GM19467 (cell line): Measurements from ENCODE around the gene SBF1.
"Not testable (repeated sequence)": the region's sequence is repeated elsewhere in the genome, so short reads cannot be mapped to it uniquely, and the experiment has no call there.

Experiments
- ATAC-seq: cut with Tn5 transposase; IDR thresholded peaks from one replicate; pipeline ENCODE4 v1.9.1; 2021; ENCODE audit warnings: mild to moderate bottlenecking, moderate library complexity; ENCODE audit not compliant: unreplicated experiment

SBF1 gene, protein sequence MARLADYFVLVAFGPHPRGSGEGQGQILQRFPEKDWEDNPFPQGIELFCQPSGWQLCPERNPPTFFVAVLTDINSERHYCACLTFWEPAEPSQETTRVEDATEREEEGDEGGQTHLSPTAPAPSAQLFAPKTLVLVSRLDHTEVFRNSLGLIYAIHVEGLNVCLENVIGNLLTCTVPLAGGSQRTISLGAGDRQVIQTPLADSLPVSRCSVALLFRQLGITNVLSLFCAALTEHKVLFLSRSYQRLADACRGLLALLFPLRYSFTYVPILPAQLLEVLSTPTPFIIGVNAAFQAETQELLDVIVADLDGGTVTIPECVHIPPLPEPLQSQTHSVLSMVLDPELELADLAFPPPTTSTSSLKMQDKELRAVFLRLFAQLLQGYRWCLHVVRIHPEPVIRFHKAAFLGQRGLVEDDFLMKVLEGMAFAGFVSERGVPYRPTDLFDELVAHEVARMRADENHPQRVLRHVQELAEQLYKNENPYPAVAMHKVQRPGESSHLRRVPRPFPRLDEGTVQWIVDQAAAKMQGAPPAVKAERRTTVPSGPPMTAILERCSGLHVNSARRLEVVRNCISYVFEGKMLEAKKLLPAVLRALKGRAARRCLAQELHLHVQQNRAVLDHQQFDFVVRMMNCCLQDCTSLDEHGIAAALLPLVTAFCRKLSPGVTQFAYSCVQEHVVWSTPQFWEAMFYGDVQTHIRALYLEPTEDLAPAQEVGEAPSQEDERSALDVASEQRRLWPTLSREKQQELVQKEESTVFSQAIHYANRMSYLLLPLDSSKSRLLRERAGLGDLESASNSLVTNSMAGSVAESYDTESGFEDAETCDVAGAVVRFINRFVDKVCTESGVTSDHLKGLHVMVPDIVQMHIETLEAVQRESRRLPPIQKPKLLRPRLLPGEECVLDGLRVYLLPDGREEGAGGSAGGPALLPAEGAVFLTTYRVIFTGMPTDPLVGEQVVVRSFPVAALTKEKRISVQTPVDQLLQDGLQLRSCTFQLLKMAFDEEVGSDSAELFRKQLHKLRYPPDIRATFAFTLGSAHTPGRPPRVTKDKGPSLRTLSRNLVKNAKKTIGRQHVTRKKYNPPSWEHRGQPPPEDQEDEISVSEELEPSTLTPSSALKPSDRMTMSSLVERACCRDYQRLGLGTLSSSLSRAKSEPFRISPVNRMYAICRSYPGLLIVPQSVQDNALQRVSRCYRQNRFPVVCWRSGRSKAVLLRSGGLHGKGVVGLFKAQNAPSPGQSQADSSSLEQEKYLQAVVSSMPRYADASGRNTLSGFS (N-terminal part only)

DNA sequence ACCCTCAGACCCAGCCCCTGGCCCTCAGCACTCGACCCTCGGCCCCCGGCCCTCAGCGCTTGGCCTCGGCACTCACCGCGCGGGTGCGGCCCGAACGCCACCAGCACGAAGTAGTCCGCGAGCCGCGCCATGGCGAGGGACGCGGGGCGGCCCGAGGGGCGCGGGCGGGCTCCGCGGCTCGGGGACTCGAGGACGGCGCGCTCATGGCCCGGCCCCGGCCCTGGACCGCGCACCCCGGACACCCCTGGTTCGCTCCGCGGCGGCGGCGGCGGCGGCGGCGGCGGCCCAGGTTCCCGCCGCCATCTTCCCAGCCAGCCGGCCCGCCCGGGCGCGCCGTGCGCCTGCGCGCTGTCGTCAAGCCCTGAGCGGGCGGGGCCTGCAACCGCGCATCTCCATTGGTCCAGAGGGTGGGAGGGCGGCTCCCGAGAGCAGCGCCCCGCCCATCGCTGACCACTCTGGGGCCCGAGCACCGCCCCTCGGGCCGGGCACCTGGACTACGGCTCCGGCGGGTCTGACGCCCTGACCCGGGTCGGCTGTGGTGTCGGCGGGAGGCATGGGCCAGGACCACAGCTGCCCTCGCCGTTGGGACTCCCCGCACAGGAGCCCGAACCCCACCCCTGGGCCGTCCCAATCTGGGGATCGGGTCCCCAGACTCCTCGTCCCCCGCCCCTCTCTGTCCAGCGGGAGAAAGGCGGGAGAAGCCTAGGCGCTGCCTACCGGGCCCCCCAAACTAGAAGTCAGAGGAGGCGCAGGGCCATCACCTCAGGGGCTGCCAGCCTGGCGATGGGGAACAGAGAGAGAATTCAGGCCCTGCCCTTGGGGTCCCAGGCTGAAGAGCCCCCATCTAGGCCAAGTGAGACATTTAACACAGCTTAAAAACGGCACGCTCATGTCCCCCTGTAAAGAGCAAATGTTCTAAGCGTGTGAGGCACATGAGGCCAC, at the start of gene SBF1:
SBF1 (minus strand) TSS at position 326 of the 942 bp plus-strand sequence; CDS start at position 131, 195 bp downstream.
- ATAC-seq, result peak; percentile 57

DNA sequence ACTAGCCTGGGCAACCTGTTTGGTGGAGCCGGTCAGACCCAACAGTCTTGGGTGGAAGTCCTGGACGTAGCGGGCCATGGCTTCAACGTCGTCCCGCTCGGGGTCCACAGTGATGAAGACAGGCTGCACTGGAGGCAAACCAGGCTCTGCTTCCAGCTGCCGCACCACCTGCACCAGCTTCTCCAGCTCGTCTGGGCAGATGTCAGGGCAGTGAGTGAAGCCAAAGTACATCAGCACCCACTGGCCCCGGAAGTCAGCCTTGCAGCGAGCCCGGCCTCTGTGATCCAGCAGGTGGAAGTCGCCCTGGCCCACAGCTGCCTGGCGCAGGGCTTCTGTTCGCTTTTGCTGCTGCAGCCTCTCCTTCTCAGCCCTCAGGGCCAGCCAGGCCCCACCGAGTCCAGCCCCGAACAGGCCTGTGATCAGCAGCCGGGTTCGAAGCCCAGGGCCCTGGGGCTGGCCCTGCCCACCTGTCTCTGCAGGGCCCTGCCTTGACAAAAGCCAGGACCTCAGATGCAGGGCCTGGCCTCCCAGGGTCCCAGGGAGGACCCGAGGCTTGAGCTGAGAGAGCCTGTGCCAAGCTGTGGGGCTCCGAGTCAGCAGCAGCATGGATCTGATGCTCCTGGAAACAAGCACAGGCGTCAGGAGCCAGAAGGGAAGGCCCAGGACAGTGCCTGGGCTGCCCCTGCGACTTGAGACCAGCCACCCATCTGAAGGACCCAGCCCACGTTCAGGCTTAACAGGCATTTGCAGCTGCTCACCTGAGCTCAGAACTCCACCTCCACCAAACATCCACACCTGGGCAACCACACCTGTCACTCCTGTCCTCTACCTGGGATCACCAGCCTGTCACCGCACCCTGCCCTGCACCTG, 49.2 kb upstream of the SBF1 start:
- ATAC-seq, result no peak

DNA sequence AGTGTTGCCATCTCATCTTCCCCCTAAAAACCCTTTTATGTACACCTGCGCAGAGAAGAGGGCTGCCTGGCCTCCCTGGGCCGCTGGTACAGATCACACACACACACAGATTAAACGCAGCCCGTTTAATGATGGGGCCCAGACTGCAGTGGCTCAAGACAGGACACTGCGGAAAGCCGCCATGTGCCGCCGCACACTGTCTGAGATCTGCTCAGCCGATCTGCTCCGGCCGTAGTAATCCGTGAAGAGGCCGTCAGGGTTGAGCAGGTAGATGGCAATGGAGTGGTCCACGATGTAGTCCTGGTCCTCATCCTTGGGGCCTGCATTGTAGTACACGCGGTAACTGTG, 48.6 kb upstream of the SBF1 start:
- ATAC-seq, result no peak

DNA sequence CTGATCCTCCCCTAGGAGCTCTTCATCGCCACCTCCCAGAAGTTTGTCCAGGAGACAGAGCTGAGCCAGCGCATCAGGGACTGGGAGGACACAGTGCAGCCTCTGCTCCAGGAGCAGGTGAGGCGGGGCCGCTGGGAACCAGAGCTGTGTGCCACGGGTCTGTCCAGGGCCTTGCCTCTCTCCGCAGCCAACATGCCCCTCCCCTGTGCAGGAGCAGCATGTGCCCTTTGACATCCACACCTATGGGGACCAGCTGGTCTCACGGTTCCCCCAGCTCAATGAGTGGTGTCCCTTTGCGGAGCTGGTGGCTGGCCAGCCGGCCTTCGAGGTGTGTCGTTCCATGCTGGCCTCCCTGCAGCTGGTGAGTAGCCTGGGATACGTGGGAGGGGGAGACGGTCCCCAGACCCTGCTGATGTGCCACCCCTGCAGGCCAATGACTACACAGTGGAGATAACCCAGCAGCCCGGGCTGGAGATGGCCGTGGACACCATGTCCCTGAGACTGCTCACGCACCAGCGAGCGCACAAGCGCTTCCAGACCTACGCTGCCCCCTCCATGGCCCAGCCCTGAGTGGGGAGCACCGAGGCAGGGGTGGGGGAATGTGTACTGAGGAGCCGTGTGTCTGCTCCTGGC, 48.1 kb upstream of the SBF1 start:
- no peak for ATAC-seq

DNA sequence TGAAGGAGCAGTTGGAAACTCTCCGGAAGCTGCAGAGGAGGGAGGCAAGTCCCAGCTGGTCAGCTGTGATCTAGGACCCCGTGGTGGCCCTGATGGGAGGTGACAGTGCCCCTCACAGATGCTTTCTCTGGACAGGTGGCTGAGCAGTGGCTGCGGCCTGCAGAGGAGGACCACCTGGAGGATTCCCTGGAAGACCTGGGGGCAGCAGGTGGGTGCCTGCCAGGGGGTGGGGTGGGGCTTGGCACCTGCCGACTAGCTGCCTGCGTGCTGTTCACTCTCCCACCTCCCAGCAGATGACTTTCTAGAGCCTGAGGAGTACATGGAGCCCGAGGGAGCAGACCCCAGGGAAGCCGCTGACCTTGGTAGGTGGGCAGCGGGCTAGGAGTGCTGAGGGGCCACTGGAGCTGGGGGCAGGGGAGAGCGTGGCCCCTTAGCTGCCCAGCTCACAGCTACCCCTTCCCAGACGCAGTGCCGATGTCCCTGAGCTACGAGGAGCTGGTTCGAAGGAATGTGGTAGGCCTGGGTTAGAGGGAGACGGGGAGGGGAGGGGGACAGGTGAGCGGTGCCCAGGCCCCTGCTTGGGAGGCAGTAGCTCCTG, 47.5 kb upstream of the SBF1 start:
- no peak for ATAC-seq

DNA sequence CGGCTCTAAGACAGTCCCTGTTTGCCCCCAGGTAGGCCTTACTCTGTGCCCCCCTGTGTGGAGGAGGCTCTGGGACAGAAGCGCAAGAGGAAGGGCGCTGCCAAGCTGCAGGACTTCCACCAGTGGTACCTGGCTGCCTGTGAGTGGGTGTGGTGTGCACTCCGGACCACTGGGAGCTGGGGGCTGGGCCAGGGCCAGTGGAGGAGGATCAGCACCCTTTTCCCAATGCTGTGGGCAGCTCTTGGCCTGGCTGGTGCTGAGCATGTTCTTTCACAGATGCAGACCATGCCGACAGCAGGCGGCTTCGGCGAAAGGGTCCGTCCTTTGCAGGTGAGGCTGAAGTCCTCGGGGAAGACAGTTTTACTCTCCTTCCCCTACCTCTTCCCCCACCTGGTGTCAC, 46.9 kb upstream of the SBF1 start:
- no peak for ATAC-seq

DNA sequence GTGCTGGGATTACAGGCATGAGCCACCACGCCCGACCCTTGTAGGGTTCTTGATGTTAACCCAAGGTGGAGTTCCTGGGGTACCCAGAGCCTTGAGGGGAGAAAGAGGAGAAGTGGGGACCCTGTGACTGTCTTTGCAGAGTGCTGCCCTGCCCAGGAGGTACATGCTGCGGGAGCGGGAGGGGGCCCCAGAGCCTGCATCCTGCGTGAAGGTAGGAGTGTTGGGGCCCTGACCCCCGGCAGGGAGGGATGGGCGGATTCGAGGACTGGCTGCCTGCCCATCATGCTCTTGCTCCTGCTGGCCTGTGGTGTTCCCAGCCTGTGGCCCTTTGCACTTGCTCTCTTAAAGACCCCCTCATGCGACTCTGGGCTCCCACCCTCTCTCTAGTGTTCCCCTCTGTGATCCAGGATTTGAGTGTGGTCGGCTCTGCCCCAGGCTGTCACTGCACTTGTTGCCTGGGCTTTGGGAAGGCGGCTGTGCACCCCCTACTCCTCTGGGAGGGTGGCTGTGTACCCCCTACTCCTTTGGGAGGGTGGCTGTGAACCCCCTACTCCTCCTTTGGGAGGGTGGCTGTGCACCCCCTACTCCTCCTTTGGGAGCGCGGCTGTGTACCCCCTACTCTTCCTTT, 46.1 kb upstream of the SBF1 start:
- ATAC-seq, result no peak

DNA sequence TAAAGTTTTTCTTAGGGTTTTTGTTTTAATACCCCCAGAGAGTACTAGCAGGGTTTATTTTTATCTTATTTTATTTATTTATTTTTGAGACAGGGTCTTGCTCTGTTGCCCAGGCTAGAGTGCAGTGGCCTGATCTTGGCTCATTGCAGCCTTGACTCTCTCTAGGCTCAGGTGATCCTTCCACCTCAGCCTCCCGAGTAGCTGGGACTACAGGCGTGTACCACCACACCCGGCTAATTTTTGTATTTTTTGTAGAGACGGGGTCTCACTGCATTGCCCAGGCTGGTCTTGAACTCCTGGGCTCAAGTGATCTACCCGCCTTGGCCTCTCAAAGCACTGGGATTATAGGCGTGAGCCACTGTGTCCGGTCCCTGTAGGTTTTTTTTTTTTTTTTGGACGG, 45.3 kb upstream of the SBF1 start:
- ATAC-seq, result not testable (repeated sequence)

DNA sequence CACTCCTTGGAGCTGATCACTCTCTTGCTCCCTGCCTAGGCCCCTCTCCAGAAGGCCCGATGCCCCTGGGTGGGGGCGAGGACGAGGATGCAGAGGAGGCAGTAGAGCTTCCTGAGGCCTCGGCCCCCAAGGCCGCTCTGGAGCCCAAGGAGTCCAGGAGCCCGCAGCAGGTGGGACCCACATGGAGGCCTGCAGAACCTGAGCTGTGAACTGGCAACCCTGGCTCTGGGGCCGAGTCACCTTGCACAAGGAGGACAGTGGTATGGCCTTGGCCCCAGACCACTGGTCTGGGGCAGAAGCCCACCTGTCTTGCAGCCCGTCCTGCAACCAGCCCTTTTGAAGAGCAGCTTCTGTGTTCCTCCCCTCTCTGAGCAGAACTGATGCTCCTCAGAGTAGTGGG, 44.3 kb upstream of the SBF1 start:
- ATAC-seq, result no peak

DNA sequence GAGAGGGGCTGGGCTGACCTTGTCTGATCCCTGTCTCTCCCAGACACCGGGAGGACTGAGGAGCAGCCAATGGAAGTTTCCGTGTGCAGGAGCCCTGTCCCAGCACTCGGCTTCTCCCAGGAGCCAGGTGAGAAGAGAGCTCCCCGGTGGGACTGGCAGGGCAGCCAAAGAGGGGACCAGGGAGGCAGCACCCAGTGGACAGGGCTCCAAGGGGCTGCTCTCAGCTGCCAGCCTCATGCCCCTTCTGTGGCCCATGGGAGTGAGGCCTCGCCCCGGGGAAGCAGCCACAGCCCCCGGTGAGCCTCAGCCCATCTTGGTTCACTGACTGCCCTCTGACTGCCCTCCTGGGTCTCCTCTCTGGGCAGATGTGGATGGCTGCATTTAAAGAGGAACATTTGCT, 43.8 kb upstream of the SBF1 start:
- no peak for ATAC-seq

DNA sequence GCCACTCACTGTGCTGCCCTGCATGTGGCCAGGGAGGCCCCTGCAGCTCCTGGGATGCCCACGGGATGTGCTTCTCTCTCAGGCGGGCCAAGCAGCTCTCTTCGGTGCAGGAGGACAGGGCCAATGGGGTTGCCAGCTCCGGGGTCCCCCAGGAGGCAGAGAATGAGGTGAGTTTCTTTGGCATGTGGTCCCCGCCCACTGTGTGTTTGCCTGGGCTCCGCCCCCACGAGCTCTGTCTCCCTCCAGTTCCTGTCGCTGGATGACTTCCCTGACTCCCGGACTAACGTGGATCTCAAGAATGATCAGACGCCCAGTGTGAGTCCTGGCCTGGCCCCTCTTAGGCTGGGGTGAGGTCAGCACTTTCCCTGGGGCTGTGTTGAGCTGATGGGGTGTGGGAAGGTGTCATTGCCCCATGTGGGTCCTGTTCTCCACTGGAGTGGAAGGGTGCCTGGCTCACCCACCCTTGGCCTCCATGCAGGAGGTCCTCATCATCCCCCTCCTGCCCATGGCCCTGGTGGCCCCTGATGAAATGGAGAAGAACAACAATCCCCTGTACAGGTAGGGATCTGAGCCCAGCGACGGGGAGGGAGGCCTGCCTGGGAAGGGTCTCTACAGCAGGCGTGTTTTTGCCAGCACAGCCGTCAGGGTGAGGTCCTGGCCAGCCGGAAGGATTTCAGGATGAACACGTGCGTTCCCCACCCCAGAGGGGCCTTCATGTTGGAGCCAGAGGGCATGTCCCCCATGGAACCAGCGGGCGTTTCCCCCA, 42.8 kb upstream of the SBF1 start:
- ATAC-seq, result no peak

DNA sequence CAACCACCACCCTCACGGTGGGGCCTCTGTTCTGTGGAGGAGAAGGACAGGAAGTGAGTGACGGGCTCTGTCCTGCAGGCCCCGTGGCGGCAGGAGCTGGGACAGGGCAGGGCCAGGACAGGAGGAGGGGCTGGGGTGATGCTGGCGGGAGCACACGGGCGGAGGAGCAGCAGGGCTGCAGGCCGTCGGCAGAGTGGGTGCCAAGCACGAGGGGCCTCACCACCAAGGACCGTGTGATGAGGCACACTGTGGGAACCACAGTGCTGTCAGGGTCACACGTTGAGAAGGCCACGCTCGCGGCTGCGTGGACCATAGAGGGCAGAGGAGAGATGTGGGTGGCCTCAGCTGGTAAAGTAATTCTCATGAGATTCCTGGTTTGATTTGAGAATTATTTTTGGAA, 42.1 kb upstream of the SBF1 start:
- no peak for ATAC-seq

DNA sequence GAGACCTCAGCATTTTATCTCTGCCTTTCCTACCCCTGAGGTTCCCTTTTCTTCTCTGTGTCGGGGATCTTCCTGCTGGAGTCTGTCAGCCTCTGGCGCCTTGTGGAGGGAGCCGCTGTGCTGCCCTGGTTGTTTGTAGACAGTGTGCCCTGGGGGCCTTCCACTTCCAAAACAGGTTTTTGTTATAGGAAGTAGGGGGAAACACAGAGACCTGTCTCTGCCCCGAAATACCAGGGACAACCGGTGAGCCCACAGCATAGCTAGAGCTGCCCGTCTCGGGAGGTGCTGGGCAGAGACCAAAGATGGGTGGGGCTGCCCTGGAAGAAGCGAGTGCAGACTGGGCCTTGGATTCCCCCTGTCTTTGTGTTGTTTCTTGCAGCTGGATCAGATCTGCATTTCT, 41.2 kb upstream of the SBF1 start:
- ATAC-seq, result no peak

DNA sequence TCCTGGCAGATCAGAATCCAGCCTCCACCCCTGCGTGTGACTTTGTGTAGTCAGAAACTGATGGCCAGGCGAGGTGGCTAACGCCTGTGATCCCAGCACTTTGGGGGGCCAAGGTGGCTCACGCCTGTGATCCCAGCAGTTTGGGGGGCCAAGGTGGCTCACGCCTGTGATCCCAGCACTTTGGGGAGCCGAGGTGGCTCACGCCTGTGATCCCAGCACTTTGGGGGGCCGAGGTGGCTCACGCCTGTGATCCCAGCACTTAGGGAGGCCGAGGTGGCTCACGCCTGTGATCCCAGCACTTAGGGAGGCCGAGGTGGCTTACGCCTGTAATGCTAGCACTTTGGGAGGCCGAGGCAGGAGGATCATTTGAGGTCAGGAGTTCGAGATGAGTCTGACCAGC, 38.3 kb upstream of the SBF1 start:
- no peak for ATAC-seq

DNA sequence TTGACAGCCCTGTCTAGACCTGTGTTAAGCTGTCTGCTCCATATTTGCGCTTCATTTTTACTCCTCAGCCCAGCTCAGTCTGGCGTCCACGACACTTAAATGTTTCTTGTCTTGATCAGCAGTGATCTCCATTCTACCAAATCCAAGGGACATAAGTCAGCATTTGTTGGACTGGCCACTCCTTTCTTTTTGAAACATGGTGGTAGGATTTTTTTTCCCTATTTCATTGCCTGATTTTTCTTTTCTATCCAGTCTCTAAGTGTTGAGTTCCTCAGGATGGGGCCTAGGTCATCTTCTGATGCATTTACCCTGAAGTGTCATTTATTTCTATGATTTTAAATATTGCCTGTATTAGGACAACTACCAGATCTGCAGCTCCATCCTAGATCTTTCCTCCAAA, 34.1 kb upstream of the SBF1 start:
- no peak for ATAC-seq

DNA sequence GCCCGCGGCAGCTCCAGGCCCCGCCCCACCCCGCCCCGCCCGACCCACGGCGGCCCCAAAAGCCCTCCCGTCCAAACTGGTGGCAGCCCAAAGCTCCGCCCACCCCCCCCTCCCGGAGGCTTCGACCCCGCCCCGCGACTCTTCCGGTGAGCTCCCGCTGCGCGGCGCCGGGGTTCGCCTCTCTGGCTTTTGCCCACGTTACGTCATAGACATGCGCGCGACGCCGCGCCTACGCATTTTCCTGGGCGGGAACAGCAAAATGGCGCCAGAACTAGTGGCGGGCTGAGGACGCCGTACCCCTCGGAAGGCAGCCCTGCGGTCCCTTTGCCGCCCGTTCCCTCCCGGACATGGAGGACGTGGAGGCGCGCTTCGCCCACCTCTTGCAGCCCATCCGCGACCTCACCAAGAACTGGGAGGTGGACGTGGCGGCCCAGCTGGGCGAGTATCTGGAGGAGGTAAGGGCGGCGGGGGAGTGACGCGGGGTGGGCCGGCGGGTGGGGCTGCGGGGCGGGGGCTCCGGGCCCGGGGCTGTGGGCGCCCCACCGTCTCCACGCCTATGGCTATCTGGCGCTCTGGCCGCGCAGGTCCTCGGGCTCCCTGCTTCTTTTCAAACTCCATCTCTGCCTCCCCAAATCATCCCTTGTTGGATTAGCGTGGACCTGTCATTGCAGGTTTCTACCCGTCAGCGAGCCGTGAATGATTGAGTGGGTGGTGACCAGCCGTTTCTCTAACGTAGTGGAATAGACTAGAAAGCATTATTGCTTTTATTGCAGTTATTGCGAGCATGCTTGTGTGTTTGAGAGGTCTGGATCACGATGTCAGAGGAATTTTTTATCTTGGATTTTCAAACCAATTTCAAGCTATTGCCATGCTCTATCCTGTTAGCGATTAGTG, 33.4 kb upstream of the SBF1 start, which contains the start of gene NCAPH2:
NCAPH2 (plus strand) TSS at position 234 of the 894 bp plus-strand sequence; CDS start at position 348, 114 bp downstream.
- peak; percentile 63 for ATAC-seq
